Osteoblast (primary cell): Measurements from ENCODE around the gene CHCHD3. TPM values are rescaled to one million over a fixed set of nuclear protein-coding genes. Genes with fewer than 3 reads are reported as not detected.

ENCODE experiments used
- DNase-seq: peaks from one replicate; pipeline ENCODE4 v3.0.0; 2011; ENCODE audit warnings: low spot score, mixed read lengths; ENCODE audit not compliant: insufficient read length; ENCODE audit errors: missing footprints
- H2AFZ ChIP-seq: 2 replicates; pipeline ENCODE4 v1.6.0; 2011; ENCODE audit warnings: mild to moderate bottlenecking, low read length
- H3K27ac ChIP-seq: 2 replicates; pipeline ENCODE4 v1.5.1; 2011; ENCODE audit warnings: mild to moderate bottlenecking, low read depth, low read length, moderate library complexity
- H3K27me3 ChIP-seq: 2 replicates; pipeline ENCODE4 v1.6.0; 2012; ENCODE audit warnings: mild to moderate bottlenecking, control low read depth, inconsistent platforms, low read length, moderate library complexity; ENCODE audit not compliant: insufficient read depth
- H3K36me3 ChIP-seq: 2 replicates; pipeline ENCODE4 v1.5.1; 2011; ENCODE audit warnings: mild to moderate bottlenecking, low read length, control low read depth, moderate library complexity; ENCODE audit not compliant: insufficient read depth
- H3K4me1 ChIP-seq: 2 replicates; pipeline ENCODE4 v1.5.1; 2011; ENCODE audit warnings: mild to moderate bottlenecking, low read length, control low read depth, moderate library complexity; ENCODE audit not compliant: insufficient read depth
- H3K4me2 ChIP-seq: 2 replicates; pipeline ENCODE4 v1.6.0; 2011; ENCODE audit warnings: mild to moderate bottlenecking, low read length; ENCODE audit not compliant: insufficient read depth
- H3K4me3 ChIP-seq: fragments of 200-600 bp; sonication (generic); 3 replicates; pipeline ENCODE4 v1.5.1; 2012; ENCODE audit warnings: mild to moderate bottlenecking, low read length, inconsistent platforms; ENCODE audit not compliant: insufficient read depth
- H3K79me2 ChIP-seq: 2 replicates; pipeline ENCODE4 v1.6.0; 2012; ENCODE audit warnings: mild to moderate bottlenecking, low read length, control low read depth, inconsistent platforms; ENCODE audit not compliant: insufficient read depth
- H3K9me3 ChIP-seq: 2 replicates; pipeline ENCODE4 v1.5.1; 2011; ENCODE audit warnings: low read depth, low read length, control low read depth
- H4K20me1 ChIP-seq: 2 replicates; pipeline ENCODE4 v1.6.0; 2012; ENCODE audit warnings: mild to moderate bottlenecking, low read length, control low read depth; ENCODE audit not compliant: insufficient read depth
- total RNA-seq: library from RNA; depleted of rRNA; stranded (reverse); fragments of >200 nt; gene quantifications from 2 replicates; pipeline ENCODE4 v1.2.3, GENCODE V29; 2012
- TF ChIP-seq, protein P1 (sequence below): IDR thresholded peaks from 2 replicates; pipeline ENCODE4 v1.5.1; 2011; ENCODE audit warnings: mild to moderate bottlenecking, low read depth, low read length, moderate library complexity; ENCODE audit errors: extremely low read depth

The CHCHD3 gene
- total RNA-seq, 1 donor, result 89.8 TPM

DNA sequence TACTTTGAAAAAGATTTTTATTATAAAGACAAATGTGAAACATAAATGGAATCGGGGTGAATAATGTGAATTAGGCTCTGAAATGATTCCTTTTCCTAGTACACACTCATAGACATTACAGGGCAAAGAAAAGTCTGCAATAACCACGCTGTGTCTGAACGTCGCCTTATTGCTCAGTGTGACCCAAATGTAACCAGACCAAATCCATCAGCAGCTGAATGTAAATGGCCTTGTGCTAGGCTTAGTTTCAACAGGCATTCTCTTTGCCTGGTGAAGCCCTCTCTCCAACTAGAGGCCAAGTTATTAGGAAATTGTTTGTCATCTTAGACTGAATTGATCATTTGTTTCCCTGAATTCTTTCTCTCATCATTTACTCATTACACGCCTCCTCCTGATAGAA, 225.5 kb downstream of the CHCHD3 start:
- no peak for DNase-seq
- Histone ChIP-seq H4K20me1 (peaks cover 9% of the 10 kb centered on the region), H3K4me2 (no peak overlapping the region), H3K79me2 (no peaks in the 10 kb centered on the region), H2AFZ (no peak overlapping the region), H3K27me3 (no peaks in the 10 kb centered on the region), H3K9me3 (no peaks in the 10 kb centered on the region), H3K27ac (no peak overlapping the region), H3K4me1 (no peaks in the 10 kb centered on the region), H3K4me3 (no peak overlapping the region), H3K36me3 (no peaks in the 10 kb centered on the region)
- TF ChIP-seq, protein P1, sequence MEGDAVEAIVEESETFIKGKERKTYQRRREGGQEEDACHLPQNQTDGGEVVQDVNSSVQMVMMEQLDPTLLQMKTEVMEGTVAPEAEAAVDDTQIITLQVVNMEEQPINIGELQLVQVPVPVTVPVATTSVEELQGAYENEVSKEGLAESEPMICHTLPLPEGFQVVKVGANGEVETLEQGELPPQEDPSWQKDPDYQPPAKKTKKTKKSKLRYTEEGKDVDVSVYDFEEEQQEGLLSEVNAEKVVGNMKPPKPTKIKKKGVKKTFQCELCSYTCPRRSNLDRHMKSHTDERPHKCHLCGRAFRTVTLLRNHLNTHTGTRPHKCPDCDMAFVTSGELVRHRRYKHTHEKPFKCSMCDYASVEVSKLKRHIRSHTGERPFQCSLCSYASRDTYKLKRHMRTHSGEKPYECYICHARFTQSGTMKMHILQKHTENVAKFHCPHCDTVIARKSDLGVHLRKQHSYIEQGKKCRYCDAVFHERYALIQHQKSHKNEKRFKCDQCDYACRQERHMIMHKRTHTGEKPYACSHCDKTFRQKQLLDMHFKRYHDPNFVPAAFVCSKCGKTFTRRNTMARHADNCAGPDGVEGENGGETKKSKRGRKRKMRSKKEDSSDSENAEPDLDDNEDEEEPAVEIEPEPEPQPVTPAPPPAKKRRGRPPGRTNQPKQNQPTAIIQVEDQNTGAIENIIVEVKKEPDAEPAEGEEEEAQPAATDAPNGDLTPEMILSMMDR, result no peak

GRCh38 chr7:132855901-132856300, 226.0 kb downstream of the CHCHD3 start:
- Histone ChIP-seq H3K9me3 (no peaks in the 10 kb centered on the region), H3K27ac (no peak overlapping the region), H2AFZ (no peak overlapping the region), H3K27me3 (no peaks in the 10 kb centered on the region), H4K20me1 (peaks cover 9% of the 10 kb centered on the region), H3K4me3 (no peak overlapping the region), H3K4me1 (no peaks in the 10 kb centered on the region), H3K79me2 (no peaks in the 10 kb centered on the region), H3K36me3 (no peaks in the 10 kb centered on the region), H3K4me2 (no peak overlapping the region)
- TF ChIP-seq, protein P1, result no peak
- DNase-seq, result no peak

GRCh38 chr7:132854238-132854637, 227.7 kb downstream of the CHCHD3 start:
- no peaks in the 10 kb centered on the region for H3K27me3 ChIP-seq
- TF ChIP-seq, protein P1, result no peak
- no peaks in the 10 kb centered on the region for H3K79me2 ChIP-seq
- H3K27ac ChIP-seq, result no peak overlapping the region
- peaks cover 9% of the 10 kb centered on the region for H4K20me1 ChIP-seq
- no peak overlapping the region for H2AFZ ChIP-seq
- no peaks in the 10 kb centered on the region for H3K36me3 ChIP-seq
- no peak for DNase-seq
- no peak overlapping the region for H3K4me2 ChIP-seq
- no peaks in the 10 kb centered on the region for H3K9me3 ChIP-seq
- no peak overlapping the region for H3K4me3 ChIP-seq
- H3K4me1 ChIP-seq, result no peaks in the 10 kb centered on the region

DNA sequence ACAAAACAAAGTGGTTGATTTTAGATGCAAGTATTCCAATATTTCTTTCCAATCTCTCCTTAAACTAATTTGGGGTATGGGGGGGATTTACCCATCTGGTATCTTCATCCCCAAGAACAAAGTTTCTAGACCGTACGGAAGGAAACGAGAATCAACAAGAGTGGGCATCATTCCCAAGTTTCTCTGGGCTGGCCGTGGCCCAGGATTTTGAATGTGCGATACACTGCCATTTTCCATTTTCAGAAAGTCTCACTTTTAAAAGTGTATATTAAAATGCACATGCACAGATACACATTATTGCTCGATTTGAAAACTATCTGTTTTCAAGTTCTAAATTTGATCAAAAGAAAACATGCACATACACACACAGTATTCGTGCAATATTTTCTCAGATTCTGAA, 234.5 kb downstream of the CHCHD3 start:
- Histone ChIP-seq H4K20me1 (peaks cover 9% of the 10 kb centered on the region), H3K27ac (no peak overlapping the region), H3K4me1 (no peaks in the 10 kb centered on the region), H3K4me2 (no peak overlapping the region), H3K36me3 (no peaks in the 10 kb centered on the region), H3K27me3 (no peaks in the 10 kb centered on the region), H3K9me3 (no peaks in the 10 kb centered on the region), H3K4me3 (no peak overlapping the region), H3K79me2 (no peaks in the 10 kb centered on the region), H2AFZ (no peak overlapping the region)
- TF ChIP-seq, protein P1, result no peak
- DNase-seq, result no peak
